Measurements from ENCODE around the gene LPAR2. TPM values are rescaled to one million over a fixed set of nuclear protein-coding genes. Genes with fewer than 3 reads are reported as not detected.

Gene LPAR2
- total and polyA plus RNA-seq, 2 donors (not counting 3 experiments of a cell fraction or from before 2014, with no cell fraction given), result 4.7 to 5.0 TPM

GRCh38 chr19:19674315-19674714 is 46.3 kb upstream of the LPAR2 start:
- peaks cover 4% of the 10 kb centered on the region for H3K79me2 ChIP-seq (ENCODE audit: control insufficient read depth, insufficient read depth, low read length)
- BruUV-seq (replicated peaks), result no TSS peak
- no peak overlapping the region for H3K4me3 ChIP-seq (replicated peaks in 1 of 3; ENCODE audit: insufficient read depth in 1 of 3, low read depth in 1 of 3, low read length in 3 of 3)
- no peak for TF ChIP-seq JUN (IDR thresholded peaks at IDR 0.05; ENCODE audit: borderline replicate concordance, insufficient read depth, insufficient read length, low read depth)
- no peak for TF ChIP-seq GATA2 (IDR thresholded peaks at IDR 0.05; ENCODE audit: insufficient read depth, insufficient read length, low read depth, low read length)
- no peak for TF ChIP-seq EZH2 (IDR thresholded peaks at IDR 0.05; ENCODE audit: borderline replicate concordance, low read depth, low read length, severe bottlenecking)
- TF ChIP-seq POLR2AphosphoS5 (IDR thresholded peaks at IDR 0.05; ENCODE audit: insufficient read depth, low read depth, low read length), result no peak
- no peak for TF ChIP-seq MAX (IDR thresholded peaks at IDR 0.05; ENCODE audit: insufficient read depth, insufficient read length)
- no peak for TF ChIP-seq FOS (IDR thresholded peaks at IDR 0.05; ENCODE audit: borderline replicate concordance, insufficient read depth, low read length)
- no peak for TF ChIP-seq MYC (IDR thresholded peaks at IDR 0.05; ENCODE audit: low read depth, low read length)
- no peak for TF ChIP-seq POLR2A (IDR thresholded peaks at IDR 0.05; ENCODE audit: low read depth, low read length)
- no peak for TF ChIP-seq CTCF (IDR thresholded peaks at IDR 0.05; ENCODE audit: extremely low read depth in 1 of 2, insufficient read depth in 1 of 2, low read depth in 1 of 2, low read length in 2 of 2)
- ChIA-PET POLR2A (no interaction called here), CTCF (no interaction called here)
- H3K9me1 ChIP-seq (replicated peaks; ENCODE audit: control insufficient read depth, extremely low read depth, insufficient read depth, low read length), result no peaks in the 10 kb centered on the region
- H4K20me1 ChIP-seq (replicated peaks; ENCODE audit: control insufficient read depth, extremely low read depth, insufficient read depth, low read length), result no peaks in the 10 kb centered on the region
- DNase-seq (ENCODE audit: low read depth, low spot score) (no peak), FAIRE-seq (no peak)
- H3K4me2 ChIP-seq (ENCODE audit: insufficient read depth, low read length), result no peak overlapping the region
- peaks cover 5% of the 10 kb centered on the region for H3K9me3 ChIP-seq (replicated peaks; ENCODE audit: control insufficient read depth, insufficient read depth, low read length)
- H3K27me3 ChIP-seq (ENCODE audit: control insufficient read depth in 2 of 2, insufficient read depth in 2 of 2, low read length in 2 of 2), result no peaks in the 10 kb centered on the region
- no peaks in the 10 kb centered on the region for H3K4me1 ChIP-seq (ENCODE audit: control insufficient read depth, extremely low read depth, insufficient read depth, low read length)
- dilution Hi-C loops (cut with MboI; ENCODE audit: extremely low pct_ligation_motif_present, low sequenced_read_pairs), result no loop called here
- intact Hi-C loops (cut with micrococcal nuclease), result no loop called here
- H3K27ac ChIP-seq (ENCODE audit: insufficient read depth, low read depth, low read length), result no peak overlapping the region
- no peak overlapping the region for H2AFZ ChIP-seq (ENCODE audit: low read depth, low read length)
- no peak overlapping the region for H3K9ac ChIP-seq (replicated peaks; ENCODE audit: extremely low read depth, insufficient read depth, low read length)
- peaks cover 4 to 16% of the 10 kb centered on the region in 2 experiments for H3K36me3 ChIP-seq (ENCODE audit: control insufficient read depth in 2 of 2, extremely low read depth in 1 of 2, insufficient read depth in 2 of 2, low read length in 2 of 2)

Measured in endothelial cell of umbilical vein (primary cell).